Measurements from ENCODE around the gene ZNF525. TPM values are rescaled to one million over a fixed set of nuclear protein-coding genes. Genes with fewer than 3 reads are reported as not detected.

Gene ZNF525
- total RNA-seq, 1 experiment from 2014 or later = 23.4 TPM

DNA sequence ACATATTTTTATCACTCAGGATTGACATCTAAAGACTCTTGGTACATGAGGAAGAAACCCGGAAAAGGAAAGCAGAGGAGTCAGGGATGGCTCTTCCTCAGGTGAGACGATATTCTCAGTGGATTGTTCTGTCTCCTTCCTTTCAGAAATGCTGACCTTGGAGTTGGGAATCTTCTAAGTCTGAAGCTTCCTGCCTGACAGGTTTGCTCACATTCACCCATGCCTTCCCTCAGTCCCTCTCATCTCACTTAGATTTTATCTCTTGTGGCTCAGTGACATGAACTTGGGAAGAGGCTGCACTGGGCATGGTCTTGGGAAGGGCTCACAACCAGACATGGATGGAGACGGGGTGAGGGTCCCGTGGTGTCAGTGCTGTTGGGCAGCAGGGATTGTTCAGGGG, 6.7 kb downstream of the ZNF525 start:
- no TSS peak for BruUV-seq (replicated peaks)
- POLR2A ChIA-PET = no interaction called here
- no peak overlapping the region for H3K4me3 ChIP-seq (ENCODE audit: low read depth in 2 of 2, low read length in 2 of 2)
- H3K27me3 ChIP-seq (ENCODE audit: control insufficient read depth, insufficient read depth, low read length) = no peaks in the 10 kb centered on the region
- CTCF ChIA-PET = interaction anchor here (0.5 kb wide), 1 partner anchor 44 kb away, joined by 3 read pairs; no protein-coding TSS in a partner anchor
- no peaks in the 10 kb centered on the region for H3K36me3 ChIP-seq (ENCODE audit: control insufficient read depth, insufficient read depth, low read length)
- no peak overlapping the region for H3K27ac ChIP-seq (ENCODE audit: low read length)
- intact Hi-C loops (cut with micrococcal nuclease; ENCODE audit: unreplicated experiment) = no loop called here
- ATAC-seq = no peak
- DNase-seq (ENCODE audit: low read depth, low spot score) = no peak
- TF ChIP-seq TCF7L2 (IDR thresholded peaks at IDR 0.05; ENCODE audit: low read depth, low read length) (no peak), SIN3A (IDR thresholded peaks at IDR 0.05; ENCODE audit: borderline replicate concordance, insufficient read depth, low read depth, low read length) (no peak)
- TF ChIP-seq, protein P1, sequence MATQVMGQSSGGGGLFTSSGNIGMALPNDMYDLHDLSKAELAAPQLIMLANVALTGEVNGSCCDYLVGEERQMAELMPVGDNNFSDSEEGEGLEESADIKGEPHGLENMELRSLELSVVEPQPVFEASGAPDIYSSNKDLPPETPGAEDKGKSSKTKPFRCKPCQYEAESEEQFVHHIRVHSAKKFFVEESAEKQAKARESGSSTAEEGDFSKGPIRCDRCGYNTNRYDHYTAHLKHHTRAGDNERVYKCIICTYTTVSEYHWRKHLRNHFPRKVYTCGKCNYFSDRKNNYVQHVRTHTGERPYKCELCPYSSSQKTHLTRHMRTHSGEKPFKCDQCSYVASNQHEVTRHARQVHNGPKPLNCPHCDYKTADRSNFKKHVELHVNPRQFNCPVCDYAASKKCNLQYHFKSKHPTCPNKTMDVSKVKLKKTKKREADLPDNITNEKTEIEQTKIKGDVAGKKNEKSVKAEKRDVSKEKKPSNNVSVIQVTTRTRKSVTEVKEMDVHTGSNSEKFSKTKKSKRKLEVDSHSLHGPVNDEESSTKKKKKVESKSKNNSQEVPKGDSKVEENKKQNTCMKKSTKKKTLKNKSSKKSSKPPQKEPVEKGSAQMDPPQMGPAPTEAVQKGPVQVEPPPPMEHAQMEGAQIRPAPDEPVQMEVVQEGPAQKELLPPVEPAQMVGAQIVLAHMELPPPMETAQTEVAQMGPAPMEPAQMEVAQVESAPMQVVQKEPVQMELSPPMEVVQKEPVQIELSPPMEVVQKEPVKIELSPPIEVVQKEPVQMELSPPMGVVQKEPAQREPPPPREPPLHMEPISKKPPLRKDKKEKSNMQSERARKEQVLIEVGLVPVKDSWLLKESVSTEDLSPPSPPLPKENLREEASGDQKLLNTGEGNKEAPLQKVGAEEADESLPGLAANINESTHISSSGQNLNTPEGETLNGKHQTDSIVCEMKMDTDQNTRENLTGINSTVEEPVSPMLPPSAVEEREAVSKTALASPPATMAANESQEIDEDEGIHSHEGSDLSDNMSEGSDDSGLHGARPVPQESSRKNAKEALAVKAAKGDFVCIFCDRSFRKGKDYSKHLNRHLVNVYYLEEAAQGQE (IDR thresholded peaks at IDR 0.05; ENCODE audit: insufficient read depth in 1 of 2, low read depth in 2 of 2, low read length in 1 of 2) = no peak
- in situ Hi-C loops (cut with HindIII; ENCODE audit: low pct_unique_long_range_greater_than_20kb, low sequenced_read_pairs) = no loop called here
- H3K9me3 ChIP-seq (ENCODE audit: control insufficient read depth, insufficient read depth, low read depth, low read length) = no peaks in the 10 kb centered on the region
- H3K4me1 ChIP-seq (ENCODE audit: control insufficient read depth, insufficient read depth, low read length) = no peaks in the 10 kb centered on the region

DNA sequence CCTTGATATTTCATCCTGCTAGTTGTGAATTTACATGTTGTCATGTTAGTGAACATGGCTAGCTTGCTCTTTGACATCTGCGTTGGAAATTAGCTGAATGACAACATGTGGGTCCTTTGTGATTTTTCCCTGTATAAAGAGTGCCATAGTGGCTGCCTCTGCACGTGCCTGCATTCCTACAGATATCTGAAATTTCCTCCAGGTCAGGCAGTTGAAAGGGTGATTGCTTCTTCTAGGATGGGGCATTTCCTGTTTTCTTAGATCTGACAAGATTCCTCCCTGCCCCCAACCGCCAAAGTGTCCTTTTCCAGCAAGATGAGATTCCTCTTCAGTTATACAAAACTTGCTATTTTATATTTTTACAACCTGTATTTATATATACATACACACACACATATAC, 8.8 kb downstream of the ZNF525 start:
- Histone ChIP-seq H3K4me1 (ENCODE audit: control insufficient read depth, insufficient read depth, low read length) (no peaks in the 10 kb centered on the region), H3K27me3 (ENCODE audit: control insufficient read depth, insufficient read depth, low read length) (no peaks in the 10 kb centered on the region), H3K36me3 (ENCODE audit: control insufficient read depth, insufficient read depth, low read length) (no peaks in the 10 kb centered on the region), H3K27ac (ENCODE audit: low read length) (no peak overlapping the region), H3K9me3 (ENCODE audit: control insufficient read depth, insufficient read depth, low read depth, low read length) (peaks cover 8% of the 10 kb centered on the region; the same call in 1 of the 2 replicates), H3K4me3 (ENCODE audit: low read depth in 2 of 2, low read length in 2 of 2) (no peak overlapping the region)
- POLR2A ChIA-PET = no interaction called here
- in situ Hi-C loops (cut with HindIII; ENCODE audit: low pct_unique_long_range_greater_than_20kb, low sequenced_read_pairs) = no loop called here
- CTCF ChIA-PET = interaction anchor here (0.6 kb wide), 1 partner anchor 39 kb away, joined by 3 read pairs; no protein-coding TSS in a partner anchor
- ATAC-seq (no peak), DNase-seq (ENCODE audit: low read depth, low spot score) (no peak)
- intact Hi-C loops (cut with micrococcal nuclease; ENCODE audit: unreplicated experiment) = no loop called here
- TF ChIP-seq SIN3A (IDR thresholded peaks at IDR 0.05; ENCODE audit: borderline replicate concordance, insufficient read depth, low read depth, low read length) = no peak
- TF ChIP-seq TCF7L2 (IDR thresholded peaks at IDR 0.05; ENCODE audit: low read depth, low read length) = no peak
- TF ChIP-seq, protein P2, sequence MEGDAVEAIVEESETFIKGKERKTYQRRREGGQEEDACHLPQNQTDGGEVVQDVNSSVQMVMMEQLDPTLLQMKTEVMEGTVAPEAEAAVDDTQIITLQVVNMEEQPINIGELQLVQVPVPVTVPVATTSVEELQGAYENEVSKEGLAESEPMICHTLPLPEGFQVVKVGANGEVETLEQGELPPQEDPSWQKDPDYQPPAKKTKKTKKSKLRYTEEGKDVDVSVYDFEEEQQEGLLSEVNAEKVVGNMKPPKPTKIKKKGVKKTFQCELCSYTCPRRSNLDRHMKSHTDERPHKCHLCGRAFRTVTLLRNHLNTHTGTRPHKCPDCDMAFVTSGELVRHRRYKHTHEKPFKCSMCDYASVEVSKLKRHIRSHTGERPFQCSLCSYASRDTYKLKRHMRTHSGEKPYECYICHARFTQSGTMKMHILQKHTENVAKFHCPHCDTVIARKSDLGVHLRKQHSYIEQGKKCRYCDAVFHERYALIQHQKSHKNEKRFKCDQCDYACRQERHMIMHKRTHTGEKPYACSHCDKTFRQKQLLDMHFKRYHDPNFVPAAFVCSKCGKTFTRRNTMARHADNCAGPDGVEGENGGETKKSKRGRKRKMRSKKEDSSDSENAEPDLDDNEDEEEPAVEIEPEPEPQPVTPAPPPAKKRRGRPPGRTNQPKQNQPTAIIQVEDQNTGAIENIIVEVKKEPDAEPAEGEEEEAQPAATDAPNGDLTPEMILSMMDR (IDR thresholded peaks at IDR 0.05) = no peak
- TF ChIP-seq, protein P1 (IDR thresholded peaks at IDR 0.05; ENCODE audit: insufficient read depth in 1 of 2, low read depth in 2 of 2, low read length in 1 of 2) = no peak
- TF ChIP-seq POLR2AphosphoS5 (IDR thresholded peaks at IDR 0.05; ENCODE audit: low read depth, low read length) = no peak
- no TSS peak for BruUV-seq (replicated peaks)

All from Panc1 (cell line).